CD4-positive, alpha-beta T cell treated with Interleukin-21 for 1 hour (primary cell): ENCODE data around the gene RXRA.
"Not testable (repeated sequence)": the region's sequence is repeated elsewhere in the genome, so short reads cannot be mapped to it uniquely, and the experiment has no call there.

ENCODE experiments used
- DNase-seq: peaks from one replicate; pipeline ENCODE4 v3.0.0-alpha.2; 2020

Gene RXRA

GRCh38 chr9:134294153-134295071 lies 31.8 kb upstream of the RXRA start:
- DNase-seq, result no peak

- no peak for DNase-seq
Observed at GRCh38 chr9:134295101-134295745, 31.0 kb upstream of the RXRA start.

- no peak for DNase-seq
Observed at GRCh38 chr9:134295746-134296250, 30.5 kb upstream of the RXRA start.

- no peak for DNase-seq
Observed at GRCh38 chr9:134296301-134297082, 29.8 kb upstream of the RXRA start.

GRCh38 chr9:134297083-134297410 lies 29.2 kb upstream of the RXRA start:
- no peak for DNase-seq

GRCh38 chr9:134297576-134297975 lies 28.7 kb upstream of the RXRA start:
- DNase-seq, result no peak

- no peak for DNase-seq
Observed at GRCh38 chr9:134298000-134298399, 28.3 kb upstream of the RXRA start.

GRCh38 chr9:134299068-134299467 lies 27.2 kb upstream of the RXRA start:
- DNase-seq, result no peak

- DNase-seq, result no peak
Observed at GRCh38 chr9:134299883-134300282, 26.4 kb upstream of the RXRA start.

GRCh38 chr9:134301387-134302129 lies 24.7 kb upstream of the RXRA start:
- peak; percentile 58 for DNase-seq

GRCh38 chr9:134302130-134302817 lies 24.0 kb upstream of the RXRA start:
- DNase-seq, result no peak

- DNase-seq, result no peak
Observed at GRCh38 chr9:134303601-134304000, 22.7 kb upstream of the RXRA start.

- DNase-seq, result no peak
Observed at GRCh38 chr9:134304261-134304660, 22.0 kb upstream of the RXRA start.

- no peak for DNase-seq
Observed at GRCh38 chr9:134304690-134305089, 21.6 kb upstream of the RXRA start.

- DNase-seq, result no peak
Observed at GRCh38 chr9:134305533-134305932, 20.7 kb upstream of the RXRA start.

- DNase-seq, result not testable (repeated sequence)
Observed at GRCh38 chr9:134306042-134306441, 20.2 kb upstream of the RXRA start.

GRCh38 chr9:134306636-134307600 lies 19.3 kb upstream of the RXRA start:
- no peak for DNase-seq

GRCh38 chr9:134307674-134308638 lies 18.3 kb upstream of the RXRA start:
- DNase-seq, result no peak

GRCh38 chr9:134308639-134309220 lies 17.5 kb upstream of the RXRA start:
- DNase-seq, result not testable (repeated sequence)
